Mesendoderm (in vitro differentiated cells): Measurements from ENCODE around the gene HOXD8.

Source experiments
- DNase-seq: peaks from one replicate; pipeline ENCODE4 v3.0.0; 2013
- H2AK5ac ChIP-seq: 2 replicates; pipeline ENCODE4 v1.6.1; 2013; ENCODE audit warnings: low read length, inconsistent platforms
- H2BK120ac ChIP-seq: 2 replicates; pipeline ENCODE4 v1.6.1; 2013; ENCODE audit warnings: low read depth, mild to moderate bottlenecking, low read length, moderate library complexity, mixed read lengths
- H2BK15ac ChIP-seq: replicated peaks from 2 replicates; pipeline ENCODE4 v1.6.1; 2013; ENCODE audit warnings: low read depth, mild to moderate bottlenecking, moderate library complexity
- H2BK5ac ChIP-seq: 2 replicates; pipeline ENCODE4 v1.6.1; 2013; ENCODE audit warnings: low read length, inconsistent platforms
- H3K18ac ChIP-seq: 2 replicates; pipeline ENCODE4 v1.6.1; 2013; ENCODE audit warnings: mild to moderate bottlenecking, low read length, mixed read lengths
- H3K23ac ChIP-seq: one replicate; pipeline ENCODE4 v1.6.1; 2013; ENCODE audit warnings: low read length
- H3K27ac ChIP-seq: 2 replicates; pipeline ENCODE4 v1.5.1; 2013; ENCODE audit warnings: low read depth, mild to moderate bottlenecking, inconsistent platforms, low read length, moderate library complexity
- H3K27me3 ChIP-seq: 2 replicates; pipeline ENCODE4 v1.6.1; 2013; ENCODE audit warnings: low read length, control low read depth, mild to moderate bottlenecking, inconsistent platforms; ENCODE audit not compliant: insufficient read depth, poor library complexity
- H3K36me3 ChIP-seq: 2 replicates; pipeline ENCODE4 v1.6.1; 2013; ENCODE audit warnings: low read length, inconsistent platforms; ENCODE audit not compliant: control insufficient read depth, insufficient read depth
- H3K4ac ChIP-seq: one replicate; pipeline ENCODE4 v1.6.1; 2013; ENCODE audit warnings: low read depth, mild to moderate bottlenecking, low read length, moderate library complexity
- H3K4me1 ChIP-seq: 2 replicates; pipeline ENCODE4 v1.6.1; 2013; ENCODE audit warnings: low read depth, low read length, inconsistent platforms; ENCODE audit not compliant: control insufficient read depth
- H3K4me2 ChIP-seq: 2 replicates; pipeline ENCODE4 v1.6.1; 2013; ENCODE audit warnings: low read length
- H3K4me3 ChIP-seq: 2 replicates; pipeline ENCODE4 v1.5.1; 2013; ENCODE audit warnings: mild to moderate bottlenecking, low read length
- H3K56ac ChIP-seq: one replicate; pipeline ENCODE4 v1.6.1; 2013; ENCODE audit warnings: low read length
- H3K79me1 ChIP-seq: 2 replicates; pipeline ENCODE4 v1.6.1; 2013; ENCODE audit warnings: low read length, inconsistent platforms
- H3K79me2 ChIP-seq: 2 replicates; pipeline ENCODE4 v1.6.1; 2013; ENCODE audit warnings: mild to moderate bottlenecking, low read length; ENCODE audit not compliant: control insufficient read depth, insufficient read depth
- H3K9ac ChIP-seq: 2 replicates; pipeline ENCODE4 v1.6.1; 2013; ENCODE audit warnings: low read length, inconsistent platforms
- H4K5ac ChIP-seq: one replicate; pipeline ENCODE4 v1.6.1; 2013; ENCODE audit warnings: low read length
- H4K8ac ChIP-seq: one replicate; pipeline ENCODE4 v1.6.1; 2013; ENCODE audit warnings: low read depth, mild to moderate bottlenecking, control low read depth, low read length, moderate library complexity
- WGBS: extraction: QIAGEN DNeasy Blood & Tissue Kit; methylation state at CpG from one replicate; pipeline ENCODE4 v1.1.7; 2013; ENCODE audit warnings: low lambda C conversion rate, missing lambda C conversion rate; ENCODE audit not compliant: insufficient coverage; ENCODE audit errors: extremely low coverage; 5-methylcytosine and 5-hydroxymethylcytosine counted together

The HOXD8 gene

DNA sequence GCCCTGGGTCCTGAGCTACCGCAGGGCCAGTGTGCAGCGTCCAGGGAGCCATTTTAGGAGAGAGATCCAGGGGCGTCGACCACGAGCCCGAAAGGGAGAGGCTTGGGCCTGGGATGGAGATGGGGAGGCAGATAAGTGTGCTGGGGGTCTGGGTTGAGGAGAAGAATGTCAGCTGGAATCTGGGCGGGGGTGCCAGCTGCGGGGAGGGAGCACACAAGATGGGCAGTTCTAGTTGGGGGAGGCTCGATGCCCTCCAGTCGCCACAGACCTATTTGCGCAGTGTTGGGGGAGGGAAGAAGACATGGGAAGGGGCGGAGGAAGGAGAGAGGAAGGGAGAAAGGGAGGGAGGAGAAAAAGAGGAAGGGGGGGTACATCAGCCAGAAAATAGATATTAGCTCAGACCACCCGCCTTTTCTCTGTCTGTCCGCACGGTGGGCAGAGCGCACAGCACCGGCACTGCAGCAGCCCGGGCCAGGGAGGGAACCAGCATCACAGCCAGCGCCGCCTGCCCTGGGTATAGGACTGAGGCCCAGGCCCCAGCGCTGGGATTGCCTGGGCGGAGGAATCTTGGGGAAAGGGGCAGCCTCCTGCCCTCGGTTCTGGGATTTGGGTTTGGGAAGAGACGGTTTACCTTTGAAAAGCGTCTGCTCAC, 24.3 kb upstream of the HOXD8 start:
- Histone ChIP-seq H3K27ac (no peak overlapping the region), H3K4me3 (no peak overlapping the region)
- WGBS = no CpG with 5 or more reads among the region's 25 CpGs

DNA sequence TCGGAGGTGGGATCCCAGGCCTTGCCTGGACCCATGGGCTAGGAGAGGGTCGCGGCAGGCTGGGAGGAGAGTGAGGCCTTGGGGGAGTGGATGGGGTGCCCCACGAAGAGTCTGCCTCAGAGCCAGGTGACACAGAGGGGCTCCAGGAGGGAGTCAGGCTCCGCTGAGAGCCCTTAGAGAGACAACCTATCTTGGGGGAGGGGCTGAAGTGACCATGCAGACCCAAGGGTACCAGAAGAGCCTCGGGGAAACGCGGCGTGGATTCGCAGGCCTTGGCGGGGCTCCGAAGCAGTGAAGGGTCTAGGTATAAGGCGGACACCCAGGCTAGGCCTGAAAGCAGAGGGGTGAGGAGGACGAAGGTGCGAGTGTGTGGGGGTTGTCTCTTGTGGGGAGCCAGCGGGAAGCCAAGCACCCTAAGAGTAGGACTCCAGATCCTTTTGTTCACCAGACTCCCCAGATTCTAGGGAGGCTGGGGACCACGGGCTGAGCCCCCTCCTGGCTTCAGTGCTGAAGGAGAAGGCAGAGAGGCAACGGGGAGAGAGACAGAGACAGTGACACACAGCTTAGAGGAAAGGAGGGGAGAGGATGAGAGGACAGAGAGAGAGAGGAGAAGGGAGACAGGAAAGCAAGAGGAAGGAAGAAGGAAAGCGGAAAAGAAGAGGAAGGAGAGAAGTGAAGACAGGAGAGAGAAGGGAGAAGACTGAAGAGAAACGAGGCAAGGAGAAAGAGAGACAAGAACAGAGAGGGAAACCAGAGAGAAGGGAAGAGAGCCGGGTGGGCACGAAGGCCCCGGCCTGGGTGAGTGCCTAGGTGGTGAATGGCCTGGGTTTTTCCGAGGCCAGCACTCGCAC, 23.6 kb upstream of the HOXD8 start:
- Histone ChIP-seq H2BK120ac (no peak overlapping the region), H2BK15ac (no peak overlapping the region), H4K8ac (no peak overlapping the region), H3K36me3 (no peaks in the 10 kb centered on the region), H3K27me3 (peaks cover 88% of the 10 kb centered on the region), H3K9ac (no peak overlapping the region), H3K79me1 (no peaks in the 10 kb centered on the region), H3K79me2 (no peaks in the 10 kb centered on the region), H3K23ac (no peak overlapping the region), H2BK5ac (no peak overlapping the region), H2AK5ac (no peak overlapping the region), H3K4me3 (no peak overlapping the region), H3K27ac (no peak overlapping the region), H3K18ac (no peak overlapping the region), H3K56ac (no peak overlapping the region), H4K5ac (no peak overlapping the region), H3K4ac (no peak overlapping the region), H3K4me2 (peak overlapping the region; percentile 18), H3K4me1 (no peaks in the 10 kb centered on the region)
- DNase-seq = no peak
- WGBS = no CpG with 5 or more reads among the region's 25 CpGs

More for the DNA sequence above, 24.3 kb upstream of the HOXD8 start:
- Histone ChIP-seq H2BK15ac (no peak overlapping the region), H3K23ac (peak overlapping the region; percentile 6), H4K8ac (no peak overlapping the region), H3K4me1 (no peaks in the 10 kb centered on the region), H2BK120ac (no peak overlapping the region), H2AK5ac (no peak overlapping the region), H3K4me2 (peak overlapping the region; percentile 57), H3K36me3 (no peaks in the 10 kb centered on the region), H3K27me3 (peaks cover 90% of the 10 kb centered on the region), H3K4ac (no peak overlapping the region), H3K18ac (no peak overlapping the region), H3K56ac (no peak overlapping the region), H3K9ac (no peak overlapping the region), H2BK5ac (no peak overlapping the region), H3K79me1 (no peaks in the 10 kb centered on the region), H4K5ac (no peak overlapping the region), H3K79me2 (no peaks in the 10 kb centered on the region)
- no peak for DNase-seq

DNA sequence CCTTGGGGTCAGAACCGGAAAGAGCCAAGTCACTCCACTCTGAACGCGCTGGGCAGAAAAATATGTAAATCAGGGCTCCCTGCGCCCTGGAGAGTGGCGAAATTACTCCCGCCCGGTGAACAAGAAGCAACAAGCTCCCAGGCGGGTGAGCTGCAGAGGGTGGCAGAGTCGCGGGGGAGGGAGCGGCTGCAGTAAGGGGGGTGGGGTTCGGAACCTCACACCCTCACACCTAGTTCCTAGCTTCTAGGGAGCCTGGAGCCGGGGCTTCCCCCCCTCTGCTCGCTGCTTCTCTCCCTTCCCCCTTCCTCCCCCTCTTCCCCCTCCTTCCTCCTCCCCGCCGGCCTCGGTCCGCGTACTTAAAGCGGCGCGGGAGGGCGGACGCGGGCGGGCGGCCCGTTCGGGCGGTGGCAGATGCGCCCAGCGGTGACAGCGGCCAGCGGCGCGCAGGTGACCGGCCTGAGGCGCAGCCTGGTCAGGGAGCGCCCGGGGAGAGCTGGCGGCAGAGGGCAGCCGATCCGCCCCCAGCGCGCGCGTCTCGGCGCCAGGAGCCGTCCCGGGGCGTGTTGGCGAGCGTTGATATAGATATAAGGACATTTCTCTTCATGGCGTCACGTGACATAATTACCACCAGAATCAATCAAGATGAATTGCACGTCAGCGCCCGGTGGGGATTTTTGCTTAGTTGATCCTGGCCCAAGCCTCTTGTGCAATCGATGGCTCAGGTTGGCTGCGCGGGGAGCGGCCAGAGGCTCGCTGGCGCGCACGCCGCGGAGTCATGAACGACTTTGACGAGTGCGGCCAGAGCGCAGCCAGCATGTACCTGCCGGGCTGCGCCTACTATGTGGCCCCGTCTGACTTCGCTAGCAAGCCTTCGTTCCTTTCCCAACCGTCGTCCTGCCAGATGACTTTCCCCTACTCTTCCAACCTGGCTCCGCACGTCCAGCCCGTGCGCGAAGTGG, 22.6 kb upstream of the HOXD8 start, which contains the start of gene HOXD11:
HOXD11 (plus strand) TSS at position 700 of the 959 bp plus-strand sequence; CDS start at position 776, 76 bp downstream.
- H3K27me3 ChIP-seq = peaks cover 85% of the 10 kb centered on the region

GRCh38 chr2:176107731-176108181, 21.7 kb upstream of the HOXD8 start:
- Histone ChIP-seq H3K9ac (no peak overlapping the region), H2BK120ac (no peak overlapping the region), H3K4me3 (no peak overlapping the region), H4K8ac (no peak overlapping the region), H3K4ac (no peak overlapping the region), H3K79me2 (no peaks in the 10 kb centered on the region), H2BK15ac (no peak overlapping the region), H2BK5ac (no peak overlapping the region), H4K5ac (no peak overlapping the region), H3K27me3 (peaks cover 85% of the 10 kb centered on the region), H3K18ac (no peak overlapping the region), H3K56ac (no peak overlapping the region), H2AK5ac (no peak overlapping the region), H3K36me3 (no peaks in the 10 kb centered on the region), H3K79me1 (no peaks in the 10 kb centered on the region), H3K23ac (no peak overlapping the region), H3K4me2 (no peak overlapping the region), H3K27ac (no peak overlapping the region), H3K4me1 (no peaks in the 10 kb centered on the region)
- no CpG with 5 or more reads among the region's 59 CpGs for WGBS
- no peak for DNase-seq

More for the DNA sequence above, 22.6 kb upstream of the HOXD8 start, which contains the start of gene HOXD11:
- Histone ChIP-seq H4K8ac (no peak within 1 kb of the TSS), H3K56ac (no peak within 1 kb of the TSS), H3K9ac (no peak within 1 kb of the TSS), H2BK15ac (no peak within 1 kb of the TSS), H4K5ac (no peak within 1 kb of the TSS), H3K79me2 (no peaks in the 10 kb centered on the region), H3K4me1 (no peaks in the 10 kb centered on the region), H3K36me3 (no peaks in the 10 kb centered on the region), H2AK5ac (no peak within 1 kb of the TSS), H3K4me3 (no peak within 1 kb of the TSS), H3K79me1 (no peaks in the 10 kb centered on the region), H3K23ac (no peak within 1 kb of the TSS), H3K18ac (peak within 1 kb of the TSS; percentile 34), H2BK5ac (no peak within 1 kb of the TSS), H3K27ac (no peak within 1 kb of the TSS), H2BK120ac (no peak within 1 kb of the TSS), H3K4ac (no peak within 1 kb of the TSS), H3K4me2 (peak within 1 kb of the TSS; percentile 46)
- no CpG with 5 or more reads among the region's 85 CpGs for WGBS
- DNase-seq = peak; percentile 75

DNA sequence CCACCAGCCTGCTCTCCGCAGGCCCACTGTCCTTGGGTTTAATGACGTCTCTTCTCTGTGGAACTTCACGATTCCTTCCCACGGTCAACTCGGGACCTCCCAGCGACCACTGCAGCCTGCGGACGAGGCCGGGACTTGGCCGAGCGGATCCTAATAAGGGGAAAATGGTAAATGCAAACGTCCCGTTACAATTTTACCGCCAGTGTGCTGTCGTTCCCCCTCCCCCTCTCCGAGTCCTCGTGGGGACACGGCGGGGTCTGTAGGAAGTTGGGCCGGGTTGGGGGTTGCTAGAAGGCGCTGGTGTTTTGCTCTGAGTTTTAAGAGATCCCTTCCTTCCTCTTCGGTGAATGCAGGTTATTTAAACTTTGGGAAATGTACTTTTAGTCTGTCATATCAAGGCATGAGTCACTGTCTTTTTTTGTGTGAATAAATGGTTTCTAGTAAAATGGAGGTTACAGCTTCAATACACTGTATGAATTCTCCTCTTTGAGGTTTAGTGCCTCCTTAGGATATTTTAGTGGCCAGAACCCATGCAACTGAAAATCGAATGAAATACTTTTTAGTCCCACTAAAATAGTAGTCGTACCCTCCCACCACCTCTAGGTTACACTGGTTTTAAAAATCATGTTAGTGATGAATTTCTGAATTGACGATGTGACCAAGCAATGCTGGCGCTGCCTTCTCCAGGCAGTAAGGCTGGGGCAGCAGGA, 20.2 kb upstream of the HOXD8 start:
- WGBS = no CpG with 5 or more reads among the region's 26 CpGs
- Histone ChIP-seq H2AK5ac (no peak overlapping the region), H3K4me2 (no peak overlapping the region), H4K8ac (no peak overlapping the region), H3K4ac (no peak overlapping the region), H3K36me3 (no peaks in the 10 kb centered on the region), H3K56ac (no peak overlapping the region), H3K27ac (no peak overlapping the region), H3K23ac (no peak overlapping the region), H2BK15ac (no peak overlapping the region), H3K79me2 (no peaks in the 10 kb centered on the region), H3K4me1 (no peaks in the 10 kb centered on the region), H3K79me1 (no peaks in the 10 kb centered on the region), H3K18ac (no peak overlapping the region), H4K5ac (no peak overlapping the region), H2BK120ac (no peak overlapping the region), H2BK5ac (no peak overlapping the region), H3K4me3 (no peak overlapping the region), H3K27me3 (peaks cover 85% of the 10 kb centered on the region), H3K9ac (no peak overlapping the region)
- DNase-seq = no peak
